H1 (cell line): ENCODE measurements around the gene AP1G2. TPM values are rescaled to one million over a fixed set of nuclear protein-coding genes. Genes with fewer than 3 reads are reported as not detected.

Source experiments
- CTCF ChIA-PET: fragments of 300-600 bp; sonication (Branson Sonifier 250); formaldehyde crosslinking; loops from one replicate; lab custom pipeline; 2021; ENCODE audit not compliant: partially characterized antibody; lab: Charles Lee
- POLR2A ChIA-PET: fragments of 300-600 bp; sonication (Branson Sonifier 250); formaldehyde crosslinking; loops from one replicate; lab custom pipeline; 2021; ENCODE audit warnings: inconsistent platforms; ENCODE audit not compliant: partially characterized antibody; lab: Charles Lee
- DNase-seq, 2 experiments: peaks; one replicate each; pipeline versions ENCODE4 v3.0.0 to v3.0.0-alpha.2; 2010 to 2022; ENCODE audit warnings: low spot score in 2 of 2, low read depth in 1 of 2, mixed read lengths in 1 of 2
- FAIRE-seq: peaks from 2 replicates; lab custom pipeline; 2011; peaks lifted over from hg19 to GRCh38; lab: Jason Lieb, UNC
- H2AFZ ChIP-seq: 2 replicates; pipeline ENCODE4 v1.8.1; 2012; ENCODE audit warnings: low read length, inconsistent platforms
- H2AK5ac ChIP-seq: 2 replicates; pipeline ENCODE4 v1.6.1; 2013; ENCODE audit warnings: low read depth, low read length
- H2BK120ac ChIP-seq: replicated peaks from 2 replicates; pipeline ENCODE3; 2013; ENCODE audit warnings: low read depth, low read length, inconsistent platforms
- H2BK12ac ChIP-seq: 2 replicates; pipeline ENCODE4 v1.6.1; 2013; ENCODE audit warnings: low read depth, low read length
- H2BK15ac ChIP-seq: 2 replicates; pipeline ENCODE4 v1.6.1; 2013; ENCODE audit warnings: low read length
- H2BK20ac ChIP-seq: 2 replicates; pipeline ENCODE4 v1.6.1; 2013; ENCODE audit warnings: low read length
- H2BK5ac ChIP-seq: 2 replicates; pipeline ENCODE4 v1.6.1; 2013; ENCODE audit warnings: low read depth, low read length
- H3K14ac ChIP-seq: 2 replicates; pipeline ENCODE4 v1.6.1; 2013; ENCODE audit warnings: inconsistent platforms; ENCODE audit not compliant: insufficient read length
- H3K18ac ChIP-seq: 2 replicates; pipeline ENCODE4 v1.6.1; 2013; ENCODE audit warnings: low read length; ENCODE audit errors: extremely low read depth
- H3K23ac ChIP-seq: 2 replicates; pipeline ENCODE4 v1.6.1; 2013; ENCODE audit warnings: inconsistent platforms; ENCODE audit not compliant: insufficient read length
- H3K23me2 ChIP-seq: 2 replicates; pipeline ENCODE4 v1.6.1; 2013; ENCODE audit warnings: low read depth, low read length
- H3K27ac ChIP-seq: 2 replicates; pipeline ENCODE4 v1.6.1; 2011; ENCODE audit warnings: low read depth, low read length, inconsistent platforms
- H3K27me3 ChIP-seq, 4 experiments: replicated peaks in 1 of 4; 1 replicate in 1 of 4; 2 replicates in 3 of 4; pipeline versions ENCODE4 v1.6.1 to v1.8.1; 2011 to 2013; ENCODE audit warnings: low read length in 3 of 4, mild to moderate bottlenecking in 3 of 4, inconsistent platforms in 2 of 4, mixed read lengths in 2 of 4, moderate library complexity in 1 of 4; ENCODE audit not compliant: control insufficient read depth in 3 of 4, insufficient read depth in 3 of 4; ENCODE audit errors: extremely low read depth in 1 of 4
- H3K36me3 ChIP-seq, 4 experiments: 2 replicates each; pipeline versions ENCODE4 v1.6.1 to v1.8.1; 2011 to 2013; ENCODE audit warnings: mild to moderate bottlenecking in 4 of 4, low read length in 3 of 4, moderate library complexity in 2 of 4, control low read depth in 1 of 4, inconsistent platforms in 1 of 4; ENCODE audit not compliant: insufficient read depth in 4 of 4, control insufficient read depth in 2 of 4
- H3K4ac ChIP-seq: replicated peaks from 2 replicates; pipeline ENCODE3; 2013; ENCODE audit warnings: low read length, low read depth, mixed read lengths, inconsistent platforms; ENCODE audit not compliant: insufficient read length
- H3K4me1 ChIP-seq, 4 experiments: replicated peaks in 1 of 4; 1 replicate in 1 of 4; 2 replicates in 3 of 4; pipeline versions ENCODE4 v1.6.1 to v1.8.1; 2011 to 2013; ENCODE audit warnings: low read length in 3 of 4, inconsistent platforms in 2 of 4, mixed read lengths in 1 of 4; ENCODE audit not compliant: insufficient read depth in 4 of 4, control insufficient read depth in 3 of 4
- H3K4me2 ChIP-seq, 2 experiments: 2 replicates each; pipeline versions ENCODE4 v1.6.1 to v1.8.1; 2011 to 2013; ENCODE audit warnings: low read depth in 2 of 2, low read length in 2 of 2, control low read depth in 1 of 2, inconsistent platforms in 1 of 2, mild to moderate bottlenecking in 1 of 2; ENCODE audit not compliant: insufficient read depth in 1 of 2
- H3K4me3 ChIP-seq, 4 experiments: fragments of 200-600, 300-600 bp in 1 of 4; sonication (generic), shearing (Covaris generic), sonication (Bioruptor Twin) in 1 of 4; 2 replicates each; pipeline versions ENCODE4 v1.5.1 to v1.8.1; 2011 to 2016; ENCODE audit warnings: low read length in 4 of 4, low read depth in 3 of 4, control low read depth in 2 of 4, inconsistent platforms in 2 of 4, mild to moderate bottlenecking in 2 of 4, mixed read lengths in 1 of 4, moderate library complexity in 1 of 4; ENCODE audit not compliant: insufficient read depth in 2 of 4; ENCODE audit errors: extremely low read depth in 1 of 4
- H3K56ac ChIP-seq: replicated peaks from 2 replicates; pipeline ENCODE3; 2013; ENCODE audit warnings: low read depth, mild to moderate bottlenecking, mixed read lengths, low read length, inconsistent platforms; ENCODE audit not compliant: insufficient read length
- H3K79me1 ChIP-seq: 2 replicates; pipeline ENCODE4 v1.6.1; 2013; ENCODE audit warnings: low read depth, low read length, control low read depth
- H3K79me2 ChIP-seq, 2 experiments: 2 replicates each; pipeline versions ENCODE4 v1.6.1 to v1.8.1; 2012 to 2013; ENCODE audit warnings: low read length in 2 of 2, mild to moderate bottlenecking in 2 of 2, inconsistent platforms in 1 of 2; ENCODE audit not compliant: insufficient read depth in 2 of 2, control insufficient read depth in 1 of 2
- H3K9ac ChIP-seq, 4 experiments: replicated peaks in 1 of 4; 1 replicate in 1 of 4; 2 replicates in 3 of 4; pipeline versions ENCODE4 v1.6.1 to v1.8.1; 2011 to 2013; ENCODE audit warnings: low read depth in 3 of 4, low read length in 3 of 4, control low read depth in 2 of 4, mild to moderate bottlenecking in 2 of 4, moderate library complexity in 2 of 4, inconsistent platforms in 1 of 4; ENCODE audit errors: extremely low read depth in 1 of 4
- H3K9me3 ChIP-seq, 2 experiments: 2 replicates each; pipeline versions ENCODE4 v1.6.1 to v1.8.1; 2012 to 2013; ENCODE audit warnings: mild to moderate bottlenecking in 2 of 2, moderate library complexity in 2 of 2, control low read depth in 1 of 2, inconsistent platforms in 1 of 2, low read depth in 1 of 2, low read length in 1 of 2, mixed read lengths in 1 of 2; ENCODE audit not compliant: insufficient read depth in 2 of 2
- H4K20me1 ChIP-seq, 2 experiments: replicated peaks in 1 of 2; 2 replicates each; pipeline versions ENCODE3 to v1.8.1; 2011 to 2013; ENCODE audit warnings: inconsistent platforms in 2 of 2, low read length in 2 of 2, mild to moderate bottlenecking in 1 of 2; ENCODE audit not compliant: insufficient read depth in 2 of 2, control insufficient read depth in 1 of 2
- H4K5ac ChIP-seq: 2 replicates; pipeline ENCODE4 v1.6.1; 2013; ENCODE audit warnings: low read length, low read depth, mixed read lengths, inconsistent platforms; ENCODE audit not compliant: insufficient read length
- H4K8ac ChIP-seq: 2 replicates; pipeline ENCODE4 v1.8.0; 2013; ENCODE audit warnings: mild to moderate bottlenecking, moderate library complexity, low read length, inconsistent platforms; ENCODE audit not compliant: insufficient read depth; ENCODE audit errors: extremely low read depth
- H4K91ac ChIP-seq: replicated peaks from 2 replicates; pipeline ENCODE3; 2013; ENCODE audit warnings: low read length, mixed read lengths, inconsistent platforms; ENCODE audit not compliant: insufficient read length
- CBX5 ChIP-seq: fragments of 300-800, 300-1000 bp; sonication (generic); IDR thresholded peaks from 2 replicates; pipeline ENCODE4 v1.7.1; 2016; ENCODE audit warnings: antibody characterized with exemption, low read length, low read depth
- CTCF ChIP-seq, 3 experiments: IDR thresholded peaks; 1 replicate in 2 of 3; 2 replicates in 1 of 3; pipeline versions ENCODE4 v1.5.1 to v1.6.1; 2011; ENCODE audit warnings: low read length in 3 of 3, mild to moderate bottlenecking in 3 of 3, inconsistent platforms in 2 of 3, low read depth in 1 of 3, moderate library complexity in 1 of 3; ENCODE audit not compliant: insufficient read depth in 1 of 3; ENCODE audit errors: control extremely low read depth in 1 of 3
- RAD21 ChIP-seq, 2 experiments: IDR thresholded peaks in 1 of 2; conservative IDR thresholded peaks in 1 of 2; 2 replicates each; pipeline ENCODE4 v1.6.1; 2011; ENCODE audit warnings: low read depth in 2 of 2, low read length in 2 of 2, improper control_type of control experiment in 1 of 2, inconsistent platforms in 1 of 2, mild to moderate bottlenecking in 1 of 2, moderate library complexity in 1 of 2
- WGBS, 2 experiments: shearing (Covaris generic) in 1 of 2; methylation state at CpG; one replicate each; pipeline versions ENCODE4 v1.1.6 to v1.1.7; 2013 to 2015; ENCODE audit warnings: low lambda C conversion rate in 2 of 2, mixed read lengths in 2 of 2, inconsistent platforms in 1 of 2, low coverage in 1 of 2, missing lambda C conversion rate in 1 of 2; ENCODE audit not compliant: insufficient replicate concordance in 2 of 2, insufficient coverage in 1 of 2, insufficient read length in 1 of 2; ENCODE audit errors: extremely low coverage in 1 of 2, missing lambda C conversion rate in 1 of 2; 5-methylcytosine and 5-hydroxymethylcytosine counted together
- polyA plus RNA-seq, 7 experiments: library from polyadenylated mRNA; depleted of rRNA in 3 of 7; stranded (reverse) in 5 of 7; unstranded in 2 of 7; fragments of >200 nt in 5 of 7; fragments of 200-250 nt in 2 of 7; gene quantifications; 1 replicate in 5 of 7; 2 replicates in 1 of 7; 4 replicates in 1 of 7; pipeline versions ENCODE4 v1.2.1 to v1.2.3, GENCODE V29; 2011 to 2013; ENCODE audit warnings: missing spikeins in 2 of 7, mixed read lengths in 2 of 7
- total RNA-seq: library from RNA; stranded (reverse); fragmentation: NEBNext Ultra II Directional; extraction: Animal tissue kit (Norgen Biotek cat#: 25700); gene quantifications from 2 replicates; pipeline ENCODE4 v1.2.1, GENCODE V29; 2021

AP1G2 gene
- total and polyA plus RNA-seq, 2 of the 8 experiments (the other 6 are each of a cell fraction or from before 2014, with no cell fraction given) = 70.9 to 134 TPM

GRCh38 chr14:23568600-23569331, 1.2 kb upstream of the AP1G2 start:
- Histone ChIP-seq H2AK5ac (no peak overlapping the region), H2BK15ac (no peak overlapping the region), H3K36me3 (peaks cover 2 to 8% (median 5%) of the 10 kb centered on the region in 4 experiments; a peak in 3 of 8 replicates), H3K23ac (no peak overlapping the region), H3K4ac (no peak overlapping the region), H4K20me1 (peaks cover 0 to 5% of the 10 kb centered on the region in 2 experiments), H3K18ac (no peak overlapping the region), H2BK12ac (no peak overlapping the region), H3K27me3 (no peaks in the 10 kb centered on the region), H2BK20ac (no peak overlapping the region), H3K79me1 (no peaks in the 10 kb centered on the region), H2AFZ (no peak overlapping the region), H3K23me2 (peaks cover 9% of the 10 kb centered on the region; the same call in 1 of the 2 replicates), H3K14ac (no peak overlapping the region), H2BK5ac (no peak overlapping the region), H3K27ac (no peak overlapping the region), H3K4me3 (no peak overlapping the region), H4K8ac (no peak overlapping the region), H3K56ac (no peak overlapping the region), H4K91ac (no peak overlapping the region), H3K4me1 (peaks cover 8 to 21% (median 11%) of the 10 kb centered on the region in 4 experiments), H3K9ac (no peak overlapping the region), H3K9me3 (no peaks in the 10 kb centered on the region), H4K5ac (no peak overlapping the region), H3K79me2 (no peaks in the 10 kb centered on the region), H2BK120ac (no peak overlapping the region), H3K4me2 (peak overlapping the region; percentile 2 to 25; a peak in 3 of 4 replicates)
- TF ChIP-seq CTCF (IDR thresholded peaks at IDR 0.05; ENCODE audit: control extremely low read depth in 1 of 3, insufficient read depth in 1 of 3, low read depth in 1 of 3, low read length in 3 of 3) (peak; percentile 64 to 75 (median 70)), RAD21 (IDR thresholded peaks at IDR 0.05 in 1 of 2, conservative IDR thresholded peaks at IDR 0.05 in 1 of 2; ENCODE audit: low read depth in 2 of 2, low read length in 2 of 2) (peak; percentile 35 to 58; a peak in 3 of 4 replicates), CBX5 (no peak)
- POLR2A ChIA-PET = interaction anchor here (1.3 to 52.7 kb wide), 8 partner anchors 11 to 247 kb away, joined by 3 to 1523 read pairs (median 8); partner anchors contain the start of genes PABPN1, THTPA and ZFHX2
- CTCF ChIA-PET = interaction anchor here (0.7 to 70.5 kb wide), 12 partner anchors 12 to 540 kb away, joined by 3 to 2092 read pairs (median 4); partner anchors contain the start of gene NGDN
- no peak for FAIRE-seq
- 45% methylated on average over 6 of the region's 6 CpGs; no CpG with 5 or more reads in 1 of the 2 experiments for WGBS, 2 experiments
- DNase-seq = no peak
